GOT3 (cell line): ENCODE data around the gene NELFA.
"Not testable (repeated sequence)": the region's sequence is repeated elsewhere in the genome, so short reads cannot be mapped to it uniquely, and the experiment has no call there.

Experiments
- DNase-seq: peaks from one replicate; lab custom pipeline; 2025; ENCODE audit warnings: mixed read lengths; lab: John Stamatoyannopoulos, UW

The NELFA gene

DNA sequence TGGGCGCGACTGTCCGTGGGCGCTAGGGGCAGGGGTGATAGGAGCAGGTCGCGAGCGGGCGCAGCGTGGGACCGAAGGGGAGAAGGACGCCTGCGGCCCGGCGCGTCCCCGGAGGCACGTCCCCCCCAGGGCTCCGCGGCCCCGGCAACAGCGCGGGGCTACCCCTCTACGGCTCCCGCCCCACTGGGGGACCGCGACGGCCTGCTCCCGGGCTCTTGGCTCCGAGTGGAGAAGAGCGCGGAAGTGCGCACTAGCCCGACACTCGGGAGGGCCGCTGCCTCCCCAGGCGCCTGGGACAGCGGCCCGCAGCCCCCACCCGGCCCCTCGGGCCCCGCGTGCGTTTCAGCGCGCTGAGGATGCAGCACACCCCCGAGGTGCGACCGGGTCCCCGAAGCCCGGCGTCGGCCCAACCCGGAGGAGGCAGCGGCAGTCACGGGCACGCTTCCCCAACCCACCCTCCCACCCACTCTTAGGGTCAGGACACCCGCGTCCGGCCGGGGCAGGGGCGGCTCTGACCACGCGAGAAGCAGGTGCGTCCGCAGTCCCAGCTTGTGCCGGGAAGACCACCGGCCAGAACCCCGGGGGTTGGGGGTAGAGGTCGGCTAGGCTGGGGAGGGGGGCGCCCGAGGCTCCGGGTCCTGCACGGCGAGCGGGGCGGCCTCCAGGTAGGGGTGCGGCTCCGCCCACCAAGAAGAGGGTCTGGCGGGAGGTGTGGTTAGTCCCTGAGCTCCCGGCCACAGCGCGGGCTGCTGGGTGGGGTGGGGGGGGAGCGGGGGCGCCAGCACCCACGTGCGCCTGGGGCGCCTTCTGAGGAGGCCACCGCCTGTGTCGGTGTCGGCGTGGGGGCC, 31.8 kb upstream of the NELFA start:
- no peak for DNase-seq

DNA sequence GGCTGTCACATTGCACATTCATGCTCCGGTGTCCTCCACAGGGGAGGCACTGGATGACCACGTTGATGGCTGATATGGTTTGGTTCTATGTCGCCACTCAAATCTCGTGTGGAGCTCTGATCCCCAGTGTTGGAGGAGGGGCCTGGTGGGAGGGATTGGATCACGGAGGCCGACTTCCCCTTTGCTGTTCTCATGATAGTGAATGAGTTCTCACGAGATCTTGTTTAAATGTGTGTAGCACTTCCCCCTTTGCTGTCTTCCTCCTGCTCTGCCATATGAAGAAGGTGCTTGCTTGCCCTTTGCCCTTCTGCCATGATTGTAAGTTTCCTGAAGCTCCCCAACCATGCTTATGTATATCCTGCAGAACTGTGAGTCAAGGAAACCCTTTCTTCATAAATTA, 28.1 kb upstream of the NELFA start:
- no peak for DNase-seq

DNA sequence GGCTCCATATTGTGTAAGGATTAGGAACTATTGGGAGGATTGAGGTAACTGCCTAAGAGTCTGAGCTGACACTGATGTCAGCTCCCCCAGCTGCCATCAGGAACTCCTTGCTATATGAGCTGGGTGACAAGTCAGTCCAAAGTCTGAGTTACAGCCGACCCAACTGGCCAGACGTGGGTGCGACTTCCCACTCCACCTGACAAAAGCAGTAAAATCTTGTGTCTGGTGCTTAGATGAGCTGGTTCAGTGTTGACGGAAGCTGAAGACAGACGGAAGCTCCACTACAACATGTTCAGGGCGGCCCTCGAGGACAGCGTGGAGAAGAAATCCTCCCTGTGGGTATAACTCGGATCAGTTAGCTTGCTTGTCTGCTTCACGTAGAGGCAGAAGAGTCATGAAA, 27.6 kb upstream of the NELFA start:
- no peak for DNase-seq

DNA sequence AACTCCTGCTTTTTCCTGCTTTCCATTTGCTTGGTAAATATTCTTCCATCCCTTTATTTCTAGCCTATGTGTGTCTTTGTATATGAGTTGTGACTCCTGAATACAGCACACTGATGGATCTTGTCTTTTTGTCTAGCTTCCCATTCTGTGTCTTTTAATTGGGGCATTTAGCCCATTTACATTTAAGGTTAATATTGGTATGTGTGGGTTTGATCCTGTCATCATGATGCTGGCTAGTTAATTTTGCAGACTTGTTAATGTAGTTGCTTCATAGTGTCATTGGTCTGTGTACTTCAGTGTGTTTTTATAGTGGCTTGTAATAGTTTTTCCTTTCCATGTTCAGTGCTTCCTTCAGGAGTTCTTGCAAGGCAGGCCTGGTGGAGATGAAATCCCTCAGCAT, 22.4 kb upstream of the NELFA start:
- DNase-seq, result not testable (repeated sequence)

DNA sequence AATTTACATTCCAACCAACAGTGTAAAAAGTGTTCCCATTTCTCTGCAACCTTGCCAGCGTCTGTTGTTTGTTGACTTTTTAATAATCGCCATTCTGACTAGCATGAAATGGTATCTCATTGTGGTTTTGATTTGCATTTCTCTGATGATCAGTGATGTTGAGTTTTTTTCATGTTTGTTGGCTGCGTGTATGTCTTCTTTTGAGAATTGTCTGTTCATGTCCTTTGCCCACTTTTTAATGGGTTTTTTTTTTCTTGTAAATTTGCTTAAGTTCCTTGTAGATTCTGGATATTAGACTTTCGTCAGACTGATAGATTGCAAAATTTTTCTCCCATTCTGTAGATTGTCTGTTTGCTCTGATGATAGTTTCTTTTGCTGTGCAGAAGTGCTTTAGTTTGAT, 18.3 kb upstream of the NELFA start:
- not testable (repeated sequence) for DNase-seq

DNA sequence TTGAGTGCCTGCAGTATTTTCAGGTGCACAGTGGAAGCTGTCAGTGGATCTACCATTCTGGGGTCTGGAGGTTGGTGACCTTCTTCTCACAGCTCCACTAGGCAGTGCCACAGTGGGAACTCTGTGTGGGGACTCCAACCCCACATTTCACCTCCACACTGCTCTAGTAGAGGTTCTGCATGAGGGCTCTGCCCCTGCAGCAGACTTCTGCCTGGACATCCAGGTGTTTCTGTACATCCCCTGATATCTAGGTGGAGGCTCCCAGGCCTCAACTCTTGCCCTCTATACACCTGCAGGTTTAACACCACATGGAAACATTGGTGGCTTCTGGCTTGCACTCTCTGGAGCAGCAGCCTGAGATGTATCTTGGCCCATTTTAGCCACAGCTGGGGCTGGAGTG, 17.0 kb upstream of the NELFA start:
- DNase-seq, result no peak

DNA sequence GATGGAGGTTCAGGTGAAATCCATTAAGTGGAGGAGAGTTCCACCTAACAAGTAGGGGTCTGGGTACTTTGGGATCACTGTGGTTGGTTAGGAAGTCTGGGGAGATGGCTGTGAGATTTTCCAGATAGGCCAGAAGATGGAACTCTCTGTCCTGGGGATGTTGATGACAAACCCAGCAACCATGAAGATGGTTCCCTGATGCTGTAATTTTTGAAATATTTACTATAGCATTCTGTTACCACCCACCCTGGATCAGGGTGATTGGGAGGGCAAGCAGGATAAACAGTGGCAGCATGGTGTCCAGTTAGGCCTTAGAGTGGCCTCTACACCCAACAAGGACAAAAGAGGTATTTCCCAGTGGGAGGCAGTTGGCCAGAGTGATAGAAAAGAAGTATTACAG, 15.9 kb upstream of the NELFA start:
- no peak for DNase-seq

DNA sequence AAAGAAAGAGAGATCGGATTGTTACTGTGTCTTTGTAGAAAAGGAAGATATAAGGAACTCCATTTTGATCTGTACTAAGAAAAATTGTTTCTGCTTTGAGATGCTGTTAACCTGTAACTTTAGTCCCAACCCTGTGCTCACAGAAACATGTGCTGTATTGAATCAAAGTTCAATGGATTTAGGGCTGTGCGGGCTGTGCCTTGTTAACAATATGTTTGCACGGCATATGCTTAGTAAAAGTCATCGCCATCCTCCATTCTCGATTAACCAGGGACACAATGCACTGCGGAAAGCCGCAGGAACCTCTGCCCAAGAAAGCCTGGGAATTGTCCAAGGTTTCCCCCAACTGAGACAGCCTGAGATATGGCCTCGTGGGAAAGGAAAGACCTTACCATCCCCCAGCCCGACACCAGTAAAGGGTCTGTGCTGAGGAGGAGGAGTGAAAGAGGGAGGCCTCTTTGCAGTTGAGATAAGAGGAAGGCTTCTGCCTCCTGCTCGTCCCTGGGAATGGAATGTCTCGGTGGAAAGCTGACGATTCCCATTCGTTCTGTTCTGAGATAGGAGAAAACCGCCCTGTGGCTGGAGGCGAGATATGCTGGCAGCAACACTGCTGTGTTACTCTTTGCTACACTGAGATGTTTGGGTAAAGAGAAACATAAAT, 12.7 kb upstream of the NELFA start:
- DNase-seq, result not testable (repeated sequence)

DNA sequence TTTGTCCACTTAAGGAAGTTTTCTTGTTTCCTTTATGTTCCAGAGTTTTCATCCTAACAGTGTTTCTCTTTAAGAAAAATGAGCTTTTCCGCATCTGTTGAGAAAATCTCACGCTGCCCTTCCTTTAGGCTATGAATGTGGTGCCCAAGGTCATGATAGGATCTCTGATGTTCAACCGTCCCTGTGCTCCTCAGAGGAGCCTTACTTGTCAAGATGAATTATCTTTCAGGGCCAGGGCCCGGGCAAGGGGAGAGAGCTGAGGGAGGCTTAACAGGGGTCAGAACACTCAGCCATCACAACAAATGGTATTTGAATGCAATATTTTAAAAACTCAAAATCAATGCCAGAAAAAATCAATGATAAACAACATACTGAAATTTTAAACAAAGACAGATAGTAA, 6.2 kb upstream of the NELFA start:
- no peak for DNase-seq

DNA sequence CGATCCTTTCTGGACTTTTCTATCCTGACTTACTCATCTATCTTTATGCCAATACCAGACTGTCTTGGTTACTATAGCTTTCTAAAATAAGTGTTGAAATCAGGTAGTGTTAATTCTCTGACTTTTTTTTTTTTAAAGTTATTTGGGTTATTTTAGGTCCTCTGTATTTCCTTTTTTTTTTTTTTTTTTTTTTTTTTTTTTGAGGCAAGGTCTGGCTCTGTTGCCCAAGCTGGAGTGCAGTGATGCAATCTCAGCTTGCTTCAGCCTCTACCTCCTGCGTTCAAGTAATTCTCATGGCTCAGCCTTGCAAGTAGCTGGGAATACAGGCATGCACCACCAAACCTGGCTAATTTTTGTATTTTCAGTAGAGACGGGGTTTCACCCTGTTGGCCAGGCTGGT, 2.8 kb upstream of the NELFA start:
- no peak for DNase-seq

DNA sequence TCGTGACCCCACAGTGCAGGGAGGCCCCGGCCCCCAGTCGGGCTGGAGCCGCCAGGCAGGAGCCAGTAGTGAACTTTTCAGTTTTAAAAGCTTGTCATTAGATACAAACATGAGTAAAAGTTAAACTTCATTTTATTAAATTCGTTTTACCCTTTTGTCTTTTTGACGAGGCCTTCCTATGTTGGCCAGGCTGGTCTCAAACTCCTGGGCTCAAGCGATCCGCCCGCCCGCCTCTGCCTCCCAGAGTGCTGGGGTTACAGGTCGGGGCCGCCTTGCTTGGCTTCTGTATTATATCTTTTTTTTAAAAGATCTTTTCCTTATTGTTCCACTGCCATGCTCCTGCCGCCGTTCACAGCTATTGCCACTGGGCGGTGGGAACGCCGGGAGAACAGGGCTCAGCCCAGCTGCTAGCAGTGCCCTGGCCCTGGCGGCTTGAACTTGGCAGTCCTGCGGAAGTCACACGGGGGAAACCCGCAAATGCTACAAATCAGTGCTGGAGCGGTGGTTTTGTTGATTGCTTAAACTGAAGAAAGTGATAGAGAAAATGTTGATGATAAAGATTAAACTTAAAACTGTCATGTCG, 968 bp upstream of the NELFA start:
- no peak for DNase-seq

DNA sequence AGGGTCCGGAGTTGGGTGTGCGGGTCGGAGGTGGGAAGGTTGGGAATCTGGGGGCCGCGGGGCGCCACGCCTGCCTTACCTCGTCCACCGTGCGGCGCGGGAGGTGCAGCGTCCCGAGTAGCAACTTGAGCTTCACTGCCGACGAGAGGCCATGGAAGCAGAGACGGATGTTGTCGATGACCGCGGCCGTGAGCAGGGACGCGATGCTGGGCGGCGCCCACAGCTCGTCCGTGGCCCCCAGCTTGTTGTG, 178 bp downstream of the NELFA start:
- no peak for DNase-seq

DNA sequence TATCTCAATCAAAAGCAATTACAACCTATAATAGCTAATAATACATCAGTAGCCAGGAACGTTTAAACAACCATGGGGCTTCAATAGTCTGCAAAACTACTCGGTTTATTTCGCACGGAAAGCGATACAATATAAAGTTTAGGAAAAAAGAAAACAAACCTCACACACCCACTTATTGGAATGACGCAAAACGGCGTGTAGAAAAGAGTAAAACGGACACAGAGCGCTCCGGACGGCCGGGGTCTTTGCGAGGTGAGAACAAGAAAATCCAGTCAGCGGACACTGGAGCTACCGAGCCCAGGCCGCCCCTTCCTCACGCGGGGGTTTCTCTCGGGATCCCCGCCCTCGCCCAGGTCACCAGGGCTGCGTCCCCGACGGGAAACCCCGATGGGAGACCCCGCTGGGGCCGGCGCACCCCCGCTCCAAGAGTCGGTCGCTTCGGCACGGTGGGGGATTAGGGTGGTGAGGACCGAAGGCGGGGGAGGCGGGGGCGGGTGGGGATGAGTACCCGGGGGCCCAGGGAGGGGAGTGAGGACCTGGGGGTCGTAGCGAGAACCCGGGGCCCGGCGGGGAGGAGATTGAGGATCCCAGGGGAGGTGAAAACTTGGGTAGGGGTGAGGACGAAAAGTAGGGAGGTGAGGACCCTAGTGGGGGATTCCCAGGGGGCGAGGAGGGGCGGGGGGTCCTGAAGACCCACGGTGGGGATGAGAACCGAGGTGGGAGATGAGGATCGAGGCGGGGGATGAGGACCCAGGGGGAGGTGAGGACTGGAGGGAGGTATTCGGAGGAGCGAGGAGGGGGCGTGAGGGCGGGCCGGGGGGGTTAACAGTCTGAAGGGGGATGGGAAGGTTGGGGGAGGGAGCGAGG, 737 bp downstream of the NELFA start:
- DNase-seq, result no peak

DNA sequence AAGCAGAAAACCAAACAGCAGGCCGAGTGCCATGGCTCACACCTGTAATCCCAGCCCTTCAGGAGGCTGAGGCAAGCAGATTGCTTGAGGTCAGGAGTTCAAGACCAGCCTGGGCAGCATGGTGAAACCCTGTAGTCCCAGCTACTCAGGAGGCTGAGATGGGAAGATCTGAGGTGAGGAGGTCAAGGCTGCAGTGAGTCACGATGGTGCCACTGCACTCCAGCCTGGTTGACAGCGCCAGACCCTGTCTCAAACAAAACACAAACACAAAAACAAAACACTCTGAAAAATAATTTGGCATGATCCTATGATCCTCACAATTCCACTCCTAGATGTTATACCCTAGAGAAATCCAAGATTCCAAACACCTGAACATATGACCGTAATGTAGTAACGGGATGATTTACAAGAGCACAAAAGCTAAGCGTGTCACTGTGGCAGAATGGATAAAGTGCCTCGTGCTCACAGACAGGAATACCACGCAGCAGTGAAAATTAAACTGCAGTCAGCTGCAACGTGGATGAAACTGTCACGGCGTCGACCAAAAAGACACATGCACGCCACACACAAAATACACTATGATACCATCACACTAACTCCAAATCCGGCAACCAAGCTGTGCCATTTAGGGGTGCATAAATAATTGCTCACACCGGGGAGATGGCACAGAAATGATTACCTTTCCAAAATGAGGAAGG, 1.7 kb downstream of the NELFA start:
- DNase-seq, result no peak

DNA sequence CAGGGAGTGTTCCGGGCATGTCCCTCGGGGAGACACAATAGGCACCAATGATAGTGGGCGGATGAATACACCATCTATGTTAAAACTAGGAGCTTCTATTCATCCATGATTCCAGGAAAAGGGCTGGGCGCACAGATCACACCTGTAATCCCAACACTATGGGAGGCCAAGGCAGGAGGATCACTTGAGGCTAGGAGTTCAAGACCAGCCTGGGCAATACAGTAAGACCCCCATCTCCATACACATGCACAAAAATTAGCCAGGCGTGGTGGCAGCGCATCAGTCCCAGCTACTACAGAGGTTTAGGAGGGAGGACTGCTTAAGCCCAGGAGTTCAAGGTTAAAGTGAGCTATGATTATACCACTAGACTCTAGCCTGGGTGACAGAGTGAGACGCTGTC, 2.4 kb downstream of the NELFA start:
- no peak for DNase-seq

DNA sequence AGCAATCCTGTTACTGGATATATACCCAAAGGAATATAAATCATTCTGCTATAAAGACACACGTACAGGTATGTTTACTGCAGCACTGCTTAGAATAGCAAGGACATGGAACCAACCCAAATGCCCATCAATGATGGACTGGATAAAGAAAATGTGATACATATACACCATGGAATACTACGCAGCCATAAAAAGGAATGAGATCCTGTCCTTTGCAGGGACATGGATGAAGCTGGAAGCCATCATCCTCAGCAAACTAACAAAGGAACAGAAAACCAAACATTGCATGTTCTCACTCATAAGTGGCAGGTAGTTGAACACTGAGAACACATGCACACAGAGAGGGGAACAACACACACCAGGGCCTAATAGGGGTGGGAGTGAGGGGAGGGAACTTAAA, 5.4 kb downstream of the NELFA start:
- DNase-seq, result not testable (repeated sequence)

DNA sequence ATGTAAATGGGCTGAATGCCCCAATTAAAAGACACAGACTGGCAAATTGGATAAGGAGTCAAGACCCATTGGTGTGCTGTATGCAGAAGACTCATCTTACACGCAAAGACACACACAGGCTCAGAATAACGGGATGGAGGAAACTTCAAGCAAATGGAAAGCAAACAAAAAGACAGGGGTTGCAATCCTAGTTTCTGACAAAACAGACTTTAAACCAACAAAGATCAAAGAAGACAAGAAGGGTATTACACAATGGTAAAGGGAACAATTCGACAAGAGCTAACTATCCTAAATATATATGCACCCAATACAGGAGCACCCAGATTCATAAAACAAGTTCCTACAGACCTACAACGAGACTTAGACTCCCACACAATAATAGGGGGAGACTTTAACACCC, 9.5 kb downstream of the NELFA start:
- DNase-seq, result not testable (repeated sequence)

DNA sequence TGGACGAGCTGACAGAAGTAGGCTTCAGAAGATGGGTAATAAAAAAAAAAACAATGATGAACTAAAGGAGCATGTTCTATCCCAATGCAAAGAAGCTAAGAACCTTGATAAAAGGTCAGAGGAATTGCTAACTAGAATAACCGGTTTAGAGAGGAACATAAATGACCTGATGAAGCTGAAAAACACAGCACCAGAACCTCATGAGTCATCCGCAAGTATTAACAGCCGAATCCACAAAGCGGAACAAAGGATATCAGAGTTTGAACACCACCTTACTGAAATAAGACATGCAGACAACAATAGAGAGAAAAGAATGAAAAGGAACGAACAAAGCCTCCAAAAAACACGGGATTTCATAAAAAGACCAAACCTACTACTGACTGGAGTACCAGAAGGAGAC, 10.5 kb downstream of the NELFA start:
- no peak for DNase-seq

DNA sequence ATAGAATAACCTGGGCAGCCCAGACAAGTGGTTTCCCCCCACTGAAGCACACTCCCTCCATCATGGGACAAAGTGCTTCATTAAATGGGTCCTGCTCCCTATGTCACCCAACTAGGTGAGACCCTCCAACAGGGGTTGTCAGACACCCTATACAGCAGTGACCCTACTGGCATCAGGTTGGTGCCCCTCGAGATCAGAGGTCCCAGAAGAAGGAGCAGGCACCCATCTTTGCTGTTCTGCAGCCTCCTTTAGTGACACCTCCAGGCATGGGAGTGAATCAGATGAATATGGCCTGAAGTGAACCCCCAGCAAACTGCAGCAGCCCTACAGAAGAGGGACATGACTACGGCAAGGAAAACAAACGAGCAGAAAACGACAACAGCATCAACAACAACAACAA, 11.1 kb downstream of the NELFA start:
- DNase-seq, result no peak

DNA sequence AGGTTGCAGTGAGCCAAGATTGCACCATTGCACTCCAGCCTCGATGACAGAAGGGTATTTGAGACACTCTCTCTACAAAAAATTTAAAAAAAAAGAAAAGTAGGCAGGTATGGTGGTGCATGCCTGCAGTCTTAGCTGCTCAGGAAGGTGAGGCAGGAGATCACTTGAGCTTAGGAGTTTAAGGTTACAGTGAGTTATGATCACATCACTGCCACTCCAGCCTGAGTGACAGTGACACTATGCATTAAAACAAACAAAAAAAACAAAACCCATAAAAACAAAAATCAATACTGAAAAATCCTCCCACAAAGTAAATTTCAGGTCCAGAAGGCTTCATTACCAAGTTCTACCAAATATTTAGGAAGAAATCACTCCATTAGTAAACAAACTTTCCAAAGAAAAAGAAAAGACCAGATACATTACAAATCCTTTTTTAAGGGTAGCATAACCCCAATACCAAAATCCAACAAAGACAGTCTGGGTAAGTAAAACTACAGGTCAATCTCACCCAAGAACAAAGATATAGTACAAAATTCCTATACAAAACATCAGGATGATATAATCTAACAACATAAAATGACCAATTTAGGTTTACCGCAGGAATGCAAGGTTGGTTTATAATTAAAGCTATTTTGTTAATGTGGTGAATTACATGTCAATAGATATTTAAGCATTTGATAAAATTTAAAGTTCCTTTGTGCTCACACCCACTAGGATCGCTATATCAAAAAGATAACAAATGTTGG, 11.7 kb downstream of the NELFA start:
- no peak for DNase-seq

DNA sequence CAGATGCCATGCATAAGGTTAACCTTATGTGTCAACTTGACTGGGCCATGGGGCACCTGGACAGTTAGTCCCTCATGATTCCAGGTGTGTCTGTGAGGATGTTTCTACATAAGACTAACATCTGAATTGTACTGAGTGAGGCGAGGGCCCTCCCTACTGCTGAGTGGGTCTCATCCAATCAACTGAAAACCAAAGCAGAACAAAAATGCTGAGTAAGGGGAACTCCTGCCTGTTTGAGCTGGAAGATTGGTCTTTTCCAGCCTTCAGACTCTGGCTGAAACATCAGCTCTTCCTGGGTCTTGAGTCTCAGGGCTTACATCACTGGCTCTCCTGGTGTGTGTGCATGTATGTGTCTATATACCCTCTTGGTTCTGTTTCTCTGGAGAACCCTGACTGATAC, 13.8 kb downstream of the NELFA start:
- DNase-seq, result no peak
